Endometrial microvascular endothelial cells (primary cell): ENCODE measurements around the gene BCAS1. TPM values are rescaled to one million over a fixed set of nuclear protein-coding genes. Genes with fewer than 3 reads are reported as not detected.

Experiments used
- in situ Hi-C: cut with HindIII; loops from 2 replicates; pipeline ENCODE4 v1.10.0; 2017; ENCODE audit warnings: low sequenced_read_pairs, low pct_unique_long_range_greater_than_20kb; ENCODE audit errors: inconsistent ontology term
- total RNA-seq: library from RNA; depleted of rRNA; stranded (reverse); fragments of >200 nt; gene quantifications from one replicate; pipeline ENCODE4 v1.2.3, GENCODE V29; 2015; ENCODE audit errors: inconsistent ontology term

Gene BCAS1
- total RNA-seq, 1 donor from 2014 or later, result not detected

- in situ Hi-C loops, result no loop called here
Observed at GRCh38 chr20:54061101-54061881, 9.1 kb downstream of the BCAS1 start.

DNA sequence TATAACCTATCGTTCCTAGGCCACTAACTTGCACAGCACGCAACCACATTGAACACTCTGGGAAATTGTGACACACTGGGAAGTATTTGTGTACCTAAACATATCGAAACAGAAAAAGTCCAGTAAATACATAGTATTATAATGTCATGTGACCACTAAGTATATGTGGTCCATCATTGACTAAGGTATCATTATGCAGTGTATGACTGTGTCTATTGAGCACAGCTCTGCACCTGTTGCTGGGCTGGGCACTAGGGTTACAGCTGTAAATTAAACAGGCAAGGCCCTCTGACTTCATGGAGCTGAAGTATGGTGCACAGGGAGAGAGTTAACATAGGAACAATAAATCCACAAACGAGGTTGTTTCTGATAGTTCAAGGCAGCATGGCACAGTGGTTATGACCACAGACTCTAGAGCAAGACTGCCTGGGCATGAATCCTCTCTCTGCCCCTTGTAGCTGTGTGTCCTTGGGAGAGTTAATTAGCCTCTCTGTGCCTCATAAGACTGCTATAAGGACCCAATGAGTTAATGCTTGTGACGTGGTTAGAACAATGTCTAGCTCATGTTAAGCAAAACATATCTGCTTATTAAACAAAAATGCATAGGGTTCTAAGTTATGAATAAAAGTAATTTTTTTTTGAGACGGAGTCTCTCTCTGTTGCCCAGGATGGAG, 10.6 kb downstream of the BCAS1 start:
- in situ Hi-C loops, result no loop called here

DNA sequence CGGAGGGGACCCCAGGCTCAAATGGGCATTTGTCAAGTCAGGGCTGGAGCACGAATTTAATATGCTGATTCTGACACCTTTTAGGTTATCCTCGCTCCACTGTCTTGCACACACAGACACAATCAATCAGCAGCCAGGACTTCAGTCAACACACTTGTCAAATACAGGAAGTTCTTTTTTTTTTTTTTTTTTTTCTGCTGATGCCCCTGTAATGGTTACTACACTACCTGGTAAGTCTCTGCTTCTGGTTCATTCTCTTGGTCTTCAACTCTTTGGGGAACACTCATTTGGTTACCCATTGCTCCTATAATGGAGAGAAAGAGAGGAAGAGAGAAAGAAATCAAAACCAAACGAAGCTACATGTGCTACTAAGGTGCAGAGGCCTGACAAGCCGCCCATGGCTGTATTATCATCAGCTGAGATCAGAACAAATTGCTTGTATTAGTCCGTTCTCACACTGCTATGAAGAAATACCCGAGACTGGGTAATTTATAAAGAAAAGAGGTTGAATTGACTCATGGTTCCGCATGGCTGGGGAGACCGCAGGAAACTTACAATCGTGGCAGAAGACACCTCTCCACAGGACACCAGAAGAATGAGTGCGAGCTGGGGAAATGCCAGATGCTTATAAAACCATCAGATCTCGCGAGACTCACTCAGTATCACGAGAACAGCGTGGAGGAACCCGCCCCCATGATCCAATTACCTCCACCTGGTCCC, 11.8 kb downstream of the BCAS1 start:
- in situ Hi-C loops, result no loop called here

- in situ Hi-C loops, result no loop called here
Observed at GRCh38 chr20:54056762-54057639, 13.4 kb downstream of the BCAS1 start.

- in situ Hi-C loops, result no loop called here
Observed at GRCh38 chr20:54054516-54054915, 15.9 kb downstream of the BCAS1 start.

DNA sequence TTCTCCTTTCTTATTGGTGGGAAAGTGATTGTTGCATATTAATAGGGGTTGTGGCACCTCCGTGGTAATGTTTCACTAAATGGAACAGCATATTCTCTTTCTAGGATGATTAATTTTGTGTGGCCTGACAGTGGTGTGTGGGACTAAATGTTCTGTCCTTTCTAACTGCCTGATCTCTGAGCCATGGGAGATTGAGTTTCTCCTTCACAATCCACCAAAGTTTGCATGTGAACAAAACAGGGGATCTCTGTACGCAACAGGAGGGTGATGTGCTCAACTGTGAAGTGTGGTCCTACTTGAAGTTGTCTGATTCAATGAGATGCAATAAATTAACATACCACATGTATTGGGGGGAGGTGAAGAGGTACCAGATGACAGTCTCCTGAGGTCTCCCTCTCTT, 19.3 kb downstream of the BCAS1 start:
- in situ Hi-C loops, result no loop called here

DNA sequence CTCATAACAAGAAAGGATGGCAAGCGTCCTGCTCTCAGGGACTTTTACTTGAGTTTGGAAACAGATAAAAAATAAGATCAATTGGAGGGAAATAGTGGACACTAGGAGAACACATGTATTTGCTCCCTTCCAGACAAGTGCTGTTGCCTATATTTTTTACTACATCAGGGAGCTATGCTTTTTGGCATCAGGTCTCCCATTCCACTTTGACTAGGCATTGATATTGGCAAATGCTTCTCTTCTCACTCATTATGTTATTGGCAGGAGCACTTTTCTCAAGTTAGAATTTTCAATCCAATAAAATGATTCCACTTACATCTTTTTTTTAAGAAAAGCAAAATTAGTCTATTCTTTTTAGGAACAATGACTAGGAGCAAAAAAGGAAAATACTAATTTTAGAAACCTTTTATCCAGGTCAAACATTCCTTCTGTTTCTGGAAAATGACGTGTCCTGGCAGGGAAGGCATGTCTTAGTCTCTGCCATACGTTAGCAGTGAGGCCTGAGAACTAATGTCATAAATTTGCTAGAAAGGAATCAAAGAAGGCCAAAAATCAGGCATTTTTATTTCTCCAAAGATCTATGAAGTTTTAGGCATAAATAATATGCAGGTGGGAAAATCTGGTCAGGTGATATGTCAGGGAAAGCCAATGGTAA, 21.4 kb downstream of the BCAS1 start:
- in situ Hi-C loops, result no loop called here

DNA sequence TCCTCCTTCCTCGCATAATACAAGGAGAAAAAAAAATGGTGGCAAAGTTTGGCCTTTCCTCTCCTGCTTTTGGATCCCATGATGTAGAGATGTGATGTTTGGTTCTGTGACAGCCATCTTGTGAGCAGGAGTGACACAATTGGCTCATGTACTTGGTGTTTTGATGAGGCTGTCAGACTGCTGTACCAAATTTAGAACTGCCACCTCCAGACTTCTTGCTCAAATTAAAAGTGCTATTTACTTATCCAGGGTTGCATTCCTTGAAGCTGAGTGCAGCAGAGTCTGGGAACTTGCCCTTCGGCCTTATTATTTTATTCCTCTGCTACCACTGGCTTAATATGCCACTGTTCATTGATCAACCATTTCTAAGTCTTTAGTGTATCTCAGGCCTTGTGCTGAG, 21.9 kb downstream of the BCAS1 start:
- in situ Hi-C loops, result no loop called here

DNA sequence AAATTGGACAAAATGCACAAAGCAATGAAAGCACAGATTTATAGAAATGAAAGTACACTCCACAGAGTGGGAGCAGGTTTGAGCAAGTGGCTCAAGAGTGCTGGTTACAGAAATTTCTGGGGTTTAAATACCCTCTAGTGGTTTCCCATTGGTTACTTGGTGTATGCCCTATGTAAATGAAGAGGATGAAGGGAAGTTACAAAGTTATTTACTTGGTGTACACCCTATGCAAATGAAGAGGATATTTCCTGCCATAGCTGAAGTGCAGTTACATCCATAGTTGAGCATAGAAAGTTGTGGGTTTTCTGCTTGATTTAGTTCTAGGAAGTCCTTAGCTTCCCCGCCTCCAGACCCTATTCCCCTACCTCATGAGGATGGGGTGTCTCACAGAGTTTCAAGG, 22.7 kb downstream of the BCAS1 start:
- in situ Hi-C loops, result no loop called here

DNA sequence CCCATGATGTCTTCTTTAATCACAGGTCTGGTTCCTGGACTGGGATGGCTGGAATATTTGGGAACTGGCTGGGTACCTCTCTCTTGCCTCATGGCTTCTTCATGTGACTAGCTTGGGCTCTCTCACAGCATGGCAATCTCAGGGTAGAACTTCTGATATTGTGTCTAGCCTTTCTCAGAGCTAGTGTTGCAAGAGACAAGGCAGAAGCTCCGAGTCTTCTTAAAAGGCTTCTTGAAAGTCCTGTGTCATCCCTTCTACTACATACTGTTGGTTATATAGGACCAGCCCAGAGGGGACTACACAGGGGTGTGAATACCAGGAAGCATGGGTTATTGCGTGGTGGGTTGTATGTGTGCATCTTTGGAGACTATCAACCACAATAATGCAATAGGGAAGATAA, 23.3 kb downstream of the BCAS1 start:
- in situ Hi-C loops, result no loop called here

GRCh38 chr20:54044156-54044555, 26.2 kb downstream of the BCAS1 start:
- in situ Hi-C loops, result no loop called here

DNA sequence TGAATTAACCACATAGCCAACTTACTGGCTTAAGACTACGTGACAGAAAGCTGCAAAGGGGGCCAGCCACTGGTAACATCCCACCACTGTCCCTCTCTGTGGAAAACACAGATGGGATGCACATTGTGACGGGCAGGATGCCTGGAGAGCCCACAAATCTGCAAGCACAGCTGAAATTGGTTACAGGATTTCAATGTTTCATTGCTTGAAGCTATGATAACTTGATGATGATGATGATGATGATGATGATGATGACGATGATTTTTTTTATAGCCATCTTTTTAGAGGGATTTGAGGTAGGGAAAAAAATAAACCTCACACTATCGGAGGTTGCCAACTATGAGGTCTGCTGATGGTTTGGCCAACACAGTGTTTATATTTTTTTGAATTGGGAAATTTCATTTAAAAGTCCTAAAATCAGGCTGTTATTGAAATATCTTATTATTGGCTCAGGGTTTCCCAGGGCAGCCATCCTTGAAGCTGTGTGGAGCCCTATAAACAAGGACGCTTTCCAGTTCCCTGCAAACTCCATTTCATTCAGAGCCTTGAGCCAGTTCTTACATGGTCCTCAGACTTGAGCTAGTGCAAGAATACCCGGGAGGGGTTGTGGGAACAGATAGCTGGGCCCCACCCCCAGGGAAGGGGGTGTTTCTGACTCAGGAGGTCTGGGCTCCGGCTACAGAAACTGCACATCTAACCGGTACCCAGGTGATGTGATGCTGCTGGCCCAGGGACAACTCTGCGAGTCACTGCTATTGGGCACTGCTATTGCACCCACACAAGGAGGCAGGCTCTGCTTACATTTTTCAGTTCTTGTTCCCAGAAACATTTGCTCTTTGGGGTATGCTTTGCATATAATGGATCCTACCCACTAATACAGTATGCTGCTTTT, 27.1 kb downstream of the BCAS1 start:
- in situ Hi-C loops, result no loop called here

DNA sequence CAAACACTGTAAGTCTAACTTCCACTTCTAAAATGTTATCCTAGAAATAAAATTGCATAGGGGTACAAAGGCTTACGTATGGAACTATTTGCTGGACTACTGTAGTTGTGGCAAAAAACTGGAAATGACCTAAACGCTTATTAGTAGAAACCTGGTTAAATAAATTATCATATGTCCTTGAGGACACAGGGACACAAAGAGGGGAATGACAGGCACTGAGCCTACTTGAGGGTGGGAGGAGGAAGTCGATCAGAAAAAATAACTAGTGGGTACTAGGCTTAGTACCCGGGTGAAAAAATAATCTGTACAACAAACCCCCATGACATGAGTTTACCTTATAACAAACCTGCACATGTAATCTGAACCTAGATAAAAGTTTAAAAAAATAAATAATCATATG, 28.4 kb downstream of the BCAS1 start:
- in situ Hi-C loops, result no loop called here

- in situ Hi-C loops, result no loop called here
Observed at GRCh38 chr20:54041336-54041735, 29.1 kb downstream of the BCAS1 start.

GRCh38 chr20:54040531-54040930, 29.9 kb downstream of the BCAS1 start:
- in situ Hi-C loops, result no loop called here

DNA sequence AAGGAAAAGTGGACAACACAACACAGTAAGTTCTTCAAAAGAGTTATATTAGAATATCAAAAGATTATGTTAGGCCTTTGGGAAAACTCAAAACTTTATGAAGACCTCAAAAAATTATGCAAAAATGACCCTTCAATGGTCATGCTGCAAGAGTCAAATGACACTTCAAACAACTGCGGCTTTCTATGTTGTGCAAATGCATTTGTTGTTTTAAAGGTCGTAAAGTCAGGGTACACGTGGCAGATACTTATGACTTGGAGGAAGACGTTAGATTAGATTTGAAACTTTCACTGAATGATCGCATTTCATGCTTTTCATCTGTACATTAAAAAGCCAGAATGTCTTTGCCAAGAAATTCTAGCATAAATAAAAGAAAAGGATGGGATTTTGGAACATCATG, 31.4 kb downstream of the BCAS1 start:
- in situ Hi-C loops, result no loop called here

DNA sequence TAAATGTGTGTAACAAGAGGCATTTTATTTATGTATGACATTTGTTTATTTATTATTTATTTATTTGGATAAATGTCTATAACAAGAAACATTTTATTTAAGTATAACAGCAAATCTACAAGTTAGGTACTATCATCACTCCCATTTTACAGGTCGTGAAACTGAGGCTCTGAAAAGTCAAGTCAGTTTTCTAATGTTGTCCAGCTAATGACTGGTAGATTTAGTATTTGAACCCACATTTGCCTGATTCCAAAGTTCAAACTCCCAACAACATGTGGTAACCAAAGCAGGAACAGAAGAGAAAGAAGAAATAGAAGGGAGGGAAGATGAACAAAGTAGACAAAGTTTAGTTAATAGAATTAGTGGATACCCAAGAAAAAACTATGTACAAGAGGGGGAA, 32.9 kb downstream of the BCAS1 start:
- in situ Hi-C loops, result no loop called here

- in situ Hi-C loops, result no loop called here
Observed at GRCh38 chr20:54029643-54030042, 40.8 kb downstream of the BCAS1 start.
